A549 treated with dexamethasone at 1 μM for 4 hours (cell line): ENCODE measurements around the gene KRT79. TPM values are rescaled to one million over a fixed set of nuclear protein-coding genes. Genes with fewer than 3 reads are reported as not detected.

Experiments used
- total RNA-seq: library from RNA; stranded (reverse); fragments of 200-300 nt; extraction: Qiagen RNA extraction; gene quantifications from 5 replicates; pipeline ENCODE4 v1.2.3, GENCODE V29; 2022

KRT79 gene
- total RNA-seq = 0.06 to 0.17 TPM (median 0.06 TPM) in 3 of 5 replicates, not detected in the others

DNA sequence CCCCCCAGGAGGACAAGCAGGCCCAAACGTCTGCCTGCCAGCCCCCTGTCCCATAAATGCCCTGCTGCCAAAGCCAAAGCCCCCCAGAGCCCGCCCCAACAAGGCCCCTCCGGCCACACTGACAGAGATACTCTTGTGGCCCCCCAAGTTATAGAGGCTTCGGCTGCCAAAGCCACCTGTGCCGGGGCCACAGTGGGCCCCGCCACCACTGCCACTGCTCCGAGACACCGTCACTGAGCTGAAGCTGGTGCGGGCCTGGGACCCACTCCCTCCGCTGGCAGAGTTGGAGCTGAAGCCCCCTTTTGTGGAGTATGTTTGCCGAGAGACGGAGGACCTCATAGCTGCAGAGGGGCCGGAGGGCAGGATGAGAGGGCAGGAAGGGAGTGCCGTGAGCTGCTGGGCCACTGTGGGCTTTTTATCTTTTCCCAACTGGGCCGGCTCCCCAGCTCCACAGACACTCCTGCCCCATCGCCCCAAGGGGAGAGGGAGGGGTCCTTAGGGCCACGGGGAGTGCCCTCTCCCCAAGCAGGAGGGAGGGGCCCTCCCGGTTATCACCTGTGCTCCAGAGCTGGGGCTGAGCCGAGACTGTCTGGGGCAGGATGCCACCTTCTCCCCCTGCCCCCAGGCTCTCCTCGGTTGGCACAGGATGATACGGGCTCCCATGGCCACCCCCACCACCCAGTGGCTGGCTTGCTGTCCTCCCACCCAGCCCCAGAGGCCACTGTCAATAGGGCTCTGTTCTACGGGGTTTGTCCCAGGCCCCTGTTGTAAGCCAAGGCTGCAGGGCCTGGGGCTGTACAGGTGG lies at the start of gene KRT79:
TSS of gene KRT79 (minus strand) at position 390 of the 805 bp plus-strand sequence. CDS start at position 339, 51 bp downstream.

DNA sequence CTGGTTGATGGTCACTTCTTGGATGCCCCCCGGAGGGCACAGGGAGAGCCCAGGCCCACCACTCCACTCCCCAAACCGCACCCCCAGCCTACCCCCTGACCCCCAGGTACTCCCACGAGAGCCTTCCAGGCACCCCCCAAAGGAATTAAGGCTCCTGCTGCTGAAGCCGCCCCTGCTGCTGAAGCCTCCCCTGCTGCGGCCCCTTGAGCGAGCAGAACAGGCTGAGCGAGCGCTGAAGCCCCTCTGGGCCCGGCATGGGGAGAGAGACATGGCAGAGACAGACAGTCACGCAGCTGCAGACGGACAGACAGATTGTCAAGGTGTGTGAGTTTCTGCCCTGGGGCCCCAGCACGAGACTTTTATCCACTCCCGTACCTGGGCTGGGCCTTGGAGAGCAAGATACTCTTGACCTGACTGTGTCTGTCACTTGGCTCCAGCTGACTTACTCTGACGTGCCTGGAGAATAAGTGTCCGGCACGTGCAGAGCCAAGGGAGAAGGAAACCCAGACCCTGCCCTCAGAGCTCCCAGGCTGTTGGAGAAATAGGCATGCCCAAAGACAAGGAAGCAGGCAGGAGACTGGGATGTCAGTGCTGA lies 14.6 kb upstream of the KRT79 start, which contains the start of gene KRT78:
TSS of gene KRT78 (minus strand) at position 334 of the 595 bp plus-strand sequence. CDS start at position 270, 64 bp downstream.

DNA sequence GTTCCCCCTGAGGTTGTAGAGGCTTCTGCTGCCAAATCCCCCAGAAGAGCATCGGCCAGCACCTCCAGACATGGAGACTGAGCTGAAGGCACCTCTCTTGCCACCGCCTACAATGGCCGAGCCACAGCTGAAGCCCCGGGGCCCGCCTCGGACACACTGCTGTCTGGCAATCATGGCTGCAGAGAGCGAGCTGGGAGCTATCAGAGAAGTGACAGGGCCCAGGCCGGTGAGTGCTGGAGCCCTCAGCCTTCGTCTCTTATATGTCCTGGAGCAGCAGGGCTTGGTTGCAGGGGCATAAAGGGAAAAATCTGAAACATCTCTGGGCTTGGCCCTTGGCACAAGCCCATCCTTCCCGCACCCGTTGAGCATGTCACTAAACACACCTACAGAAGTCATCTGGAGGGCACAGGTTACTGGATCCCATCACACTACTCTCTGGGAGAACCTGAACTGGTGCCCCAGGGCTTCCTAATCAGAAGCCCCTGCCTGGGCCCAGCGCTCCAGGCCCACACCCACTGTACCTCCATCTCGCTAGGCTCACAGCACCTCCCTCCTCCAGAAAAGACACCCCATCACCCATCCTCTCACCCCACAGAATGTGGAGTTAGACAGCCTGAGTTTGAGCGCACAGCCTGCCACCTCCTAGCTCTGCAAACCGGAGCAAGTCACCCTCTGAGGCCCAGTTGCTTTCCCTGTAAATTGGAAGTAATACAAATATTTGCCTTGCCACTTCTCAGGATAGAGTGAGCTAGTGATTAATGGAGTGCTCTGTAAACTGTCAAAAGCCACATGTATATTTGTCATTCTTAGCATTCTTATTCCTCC lies 20.0 kb downstream of the KRT79 start, which contains the start of gene KRT4:
TSS of gene KRT4 (minus strand) at position 232 of the 825 bp plus-strand sequence. CDS start at position 174, 58 bp downstream.

DNA sequence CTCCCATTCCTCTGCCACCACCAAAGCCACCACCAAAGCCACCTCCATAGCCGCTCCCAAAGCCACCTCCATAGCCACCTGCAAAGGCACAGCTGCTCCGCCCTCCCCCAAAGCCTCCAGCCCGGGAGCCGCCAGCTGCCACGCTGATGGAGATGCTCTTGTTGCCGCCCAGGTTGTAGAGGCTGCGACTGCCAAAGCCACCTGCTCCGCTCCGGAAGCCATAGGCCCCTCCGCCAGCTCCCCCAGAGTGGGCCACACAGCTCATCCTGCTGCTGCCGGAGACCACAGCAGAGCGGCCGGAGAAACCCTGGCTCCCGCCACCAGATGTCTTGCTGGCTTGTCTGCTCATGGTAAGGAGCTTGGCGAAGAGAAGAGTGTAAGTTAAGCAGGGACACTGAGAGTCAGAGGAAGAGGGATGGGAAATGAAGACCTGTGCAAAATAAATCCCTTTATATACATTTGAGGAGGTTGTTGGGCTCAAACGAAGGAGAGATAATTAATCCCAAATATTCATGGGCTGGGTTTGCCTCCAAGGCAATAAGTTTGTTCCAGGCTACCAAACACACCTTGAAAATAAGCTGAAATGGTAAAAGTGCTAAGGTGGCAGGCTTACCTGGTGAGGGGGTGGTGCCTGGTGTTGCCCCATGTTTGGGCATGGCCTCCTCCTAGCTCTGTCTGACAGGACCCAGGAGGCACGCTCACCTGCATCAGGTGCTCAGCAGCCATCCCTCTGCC lies 38.2 kb downstream of the KRT79 start, which contains the start of gene KRT3:
TSS of gene KRT3 (minus strand) at position 424 of the 735 bp plus-strand sequence. CDS start at position 349, 75 bp downstream.

DNA sequence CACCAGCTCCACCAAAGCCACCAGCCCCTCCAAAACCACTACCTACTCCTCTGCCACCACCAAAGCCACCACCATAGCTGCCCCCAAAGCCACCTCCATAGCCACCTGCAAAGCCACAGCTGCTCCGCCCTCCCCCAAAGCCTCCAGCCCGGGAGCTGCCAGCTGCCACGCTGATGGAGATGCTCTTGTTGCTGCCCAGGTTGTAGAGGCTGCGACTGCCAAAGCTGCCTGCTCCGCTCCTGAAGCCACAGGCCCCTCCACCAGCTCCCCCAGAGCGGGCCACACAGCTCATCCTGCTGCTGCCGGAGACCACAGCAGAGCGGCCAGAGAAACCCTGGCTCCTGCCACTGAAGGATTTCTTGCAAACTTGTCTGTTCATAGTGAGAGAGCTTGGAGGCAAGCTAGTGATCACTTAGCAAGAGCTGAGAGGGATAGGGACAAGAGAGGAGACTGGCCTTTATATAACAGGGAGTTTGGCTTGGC lies 57.2 kb downstream of the KRT79 start, which contains the start of gene KRT76:
TSS of gene KRT76 (minus strand) at position 433 of the 483 bp plus-strand sequence. CDS start at position 379, 54 bp downstream.

Other genes with a start within 250 kb of the KRT79 start
- gene KRT72, start 232.8 kb downstream of the KRT79 start, total RNA-seq = not detected in 5 replicates
- not detected in 5 replicates for gene KRT73, start 215.8 kb downstream of the KRT79 start, total RNA-seq
- not detected in 5 replicates for gene KRT2, start 182.1 kb downstream of the KRT79 start, total RNA-seq
- gene KRT1, start 153.9 kb downstream of the KRT79 start, total RNA-seq = not detected in 5 replicates
- not detected in 5 replicates for gene KRT77, start 130.8 kb downstream of the KRT79 start, total RNA-seq
- gene KRT76, start 57.0 kb downstream of the KRT79 start, total RNA-seq = not detected in 5 replicates
- 0.05 to 0.06 TPM (median 0.05 TPM) in 3 of 5 replicates, not detected in the others for gene KRT3, start 38.2 kb downstream of the KRT79 start, total RNA-seq
- 2.1 to 3.7 TPM (median 3.0 TPM) in 5 replicates for gene KRT4, start 20.2 kb downstream of the KRT79 start, total RNA-seq
- 0.12 to 0.36 TPM (median 0.19 TPM) in 4 of 5 replicates, not detected in the other for gene KRT78, start 14.7 kb upstream of the KRT79 start, total RNA-seq
- gene KRT8, start 70.8 kb upstream of the KRT79 start, total RNA-seq = 4,375 to 5,591 TPM (median 5,356 TPM) in 5 replicates
- 3,225 to 3,786 TPM (median 3,735 TPM) in 5 replicates for gene KRT18, start 114.8 kb upstream of the KRT79 start, total RNA-seq
- gene EIF4B, start 172.1 kb upstream of the KRT79 start, total RNA-seq = 281 to 365 TPM (median 350 TPM) in 5 replicates
- 29.0 to 75.3 TPM (median 67.4 TPM) in 5 replicates for gene TNS2, start 215.8 kb upstream of the KRT79 start, total RNA-seq
- gene SPRYD3, start 245.1 kb upstream of the KRT79 start, total RNA-seq = 31.9 to 38.0 TPM (median 36.8 TPM) in 5 replicates